A673 (cell line): ENCODE data around the gene FUNDC2.

Experiments
- EZH2 ChIP-seq: fragments of 200-600 bp; sonication (generic); IDR thresholded peaks from 2 replicates; pipeline ENCODE4 v1.6.1; 2017; ENCODE audit warnings: borderline replicate concordance, low read depth, mild to moderate bottlenecking, mixed read lengths, antibody characterized with exemption, low read length; ENCODE audit not compliant: poor library complexity, severe bottlenecking
- TF ChIP-seq, protein P1 (sequence below): fragments of 300-800, 200-600 bp; sonication (generic); conservative IDR thresholded peaks from 2 replicates; pipeline ENCODE4 v1.5.1; 2017; ENCODE audit warnings: low read depth, mild to moderate bottlenecking, antibody characterized with exemption, low read length, moderate library complexity, mixed read lengths

DNA sequence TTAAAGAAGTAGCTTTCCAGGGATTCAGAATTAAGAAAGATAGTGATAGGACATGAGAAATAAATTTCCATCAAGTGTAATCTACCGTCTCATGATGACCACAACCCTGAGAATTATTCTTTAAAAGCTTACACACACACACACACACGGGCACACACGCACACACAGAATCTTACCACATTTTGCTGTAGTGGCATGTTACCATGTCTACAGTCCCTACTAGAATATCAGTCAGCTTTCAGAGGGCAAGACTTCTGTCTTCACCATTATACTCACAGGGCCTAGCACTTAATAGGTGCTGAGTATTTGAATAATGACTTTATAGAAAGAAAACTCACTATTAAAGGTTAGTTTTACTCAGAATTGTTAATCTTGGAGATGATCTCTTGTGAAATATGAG lies 28.9 kb downstream of the FUNDC2 start:
- TF ChIP-seq, protein P1, sequence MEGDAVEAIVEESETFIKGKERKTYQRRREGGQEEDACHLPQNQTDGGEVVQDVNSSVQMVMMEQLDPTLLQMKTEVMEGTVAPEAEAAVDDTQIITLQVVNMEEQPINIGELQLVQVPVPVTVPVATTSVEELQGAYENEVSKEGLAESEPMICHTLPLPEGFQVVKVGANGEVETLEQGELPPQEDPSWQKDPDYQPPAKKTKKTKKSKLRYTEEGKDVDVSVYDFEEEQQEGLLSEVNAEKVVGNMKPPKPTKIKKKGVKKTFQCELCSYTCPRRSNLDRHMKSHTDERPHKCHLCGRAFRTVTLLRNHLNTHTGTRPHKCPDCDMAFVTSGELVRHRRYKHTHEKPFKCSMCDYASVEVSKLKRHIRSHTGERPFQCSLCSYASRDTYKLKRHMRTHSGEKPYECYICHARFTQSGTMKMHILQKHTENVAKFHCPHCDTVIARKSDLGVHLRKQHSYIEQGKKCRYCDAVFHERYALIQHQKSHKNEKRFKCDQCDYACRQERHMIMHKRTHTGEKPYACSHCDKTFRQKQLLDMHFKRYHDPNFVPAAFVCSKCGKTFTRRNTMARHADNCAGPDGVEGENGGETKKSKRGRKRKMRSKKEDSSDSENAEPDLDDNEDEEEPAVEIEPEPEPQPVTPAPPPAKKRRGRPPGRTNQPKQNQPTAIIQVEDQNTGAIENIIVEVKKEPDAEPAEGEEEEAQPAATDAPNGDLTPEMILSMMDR = no peak
- TF ChIP-seq EZH2 = no peak
